Endothelial cell of umbilical vein (primary cell): ENCODE measurements around the gene TBX4. TPM values are rescaled to one million over a fixed set of nuclear protein-coding genes. Genes with fewer than 3 reads are reported as not detected.

ENCODE experiments used
- BruUV-seq: library from RNA; stranded (reverse); fragments of 400-500 nt; replicated peaks from 2 replicates; lab custom pipeline; 2021; lab: Mats Ljungman, UMichigan
- CTCF ChIA-PET: fragments of 300-600, 350-600 bp; sonication (Branson Sonifier 250); formaldehyde crosslinking; loops from one replicate; lab custom pipeline; 2021; ENCODE audit warnings: antibody characterized with exemption, inconsistent platforms; lab: Charles Lee
- POLR2A ChIA-PET: fragments of 300-600, 350-600 bp; sonication (Branson Sonifier 250); formaldehyde crosslinking; loops from one replicate; lab custom pipeline; 2021; ENCODE audit warnings: antibody characterized with exemption, inconsistent platforms; lab: Charles Lee
- DNase-seq: peaks from one replicate; pipeline ENCODE4 v3.0.0-alpha.2; 2011; ENCODE audit warnings: low read depth, low spot score
- FAIRE-seq: peaks from 2 replicates; lab custom pipeline; 2011; peaks lifted over from hg19 to GRCh38; lab: Jason Lieb, UNC
- H2AFZ ChIP-seq: 2 replicates; pipeline ENCODE4 v1.6.0; 2012; ENCODE audit warnings: low read depth, low read length, control low read depth, inconsistent platforms
- H3K27ac ChIP-seq: 2 replicates; pipeline ENCODE4 v1.5.1; 2011; ENCODE audit warnings: low read depth, mild to moderate bottlenecking, control low read depth, low read length, moderate library complexity; ENCODE audit not compliant: insufficient read depth
- H3K27me3 ChIP-seq, 2 experiments: 2 replicates each; pipeline versions ENCODE4 v1.6.0 to v1.6.1; 2011; ENCODE audit warnings: low read length in 2 of 2, mixed read lengths in 1 of 2; ENCODE audit not compliant: control insufficient read depth in 2 of 2, insufficient read depth in 2 of 2
- H3K36me3 ChIP-seq, 2 experiments: 2 replicates in 1 of 2; 3 replicates in 1 of 2; pipeline ENCODE4 v1.5.1; 2011; ENCODE audit warnings: low read length in 2 of 2, mild to moderate bottlenecking in 1 of 2, moderate library complexity in 1 of 2; ENCODE audit not compliant: control insufficient read depth in 2 of 2, insufficient read depth in 2 of 2; ENCODE audit errors: extremely low read depth in 1 of 2
- H3K4me1 ChIP-seq: 3 replicates; pipeline ENCODE4 v1.5.1; 2011; ENCODE audit warnings: mild to moderate bottlenecking, low read length; ENCODE audit not compliant: control insufficient read depth, insufficient read depth; ENCODE audit errors: extremely low read depth
- H3K4me2 ChIP-seq: 2 replicates; pipeline ENCODE4 v1.6.1; 2011; ENCODE audit warnings: low read length, control low read depth, mixed read lengths; ENCODE audit not compliant: insufficient read depth
- H3K4me3 ChIP-seq, 3 experiments: fragments of 200-600 bp in 1 of 3; sonication (generic), shearing (Covaris generic) in 1 of 3; replicated peaks in 1 of 3; 2 replicates each; pipeline ENCODE4 v1.5.1; 2011 to 2016; ENCODE audit warnings: control low read depth in 3 of 3, low read length in 3 of 3, mild to moderate bottlenecking in 2 of 3, inconsistent platforms in 1 of 3, low read depth in 1 of 3, moderate library complexity in 1 of 3; ENCODE audit not compliant: insufficient read depth in 1 of 3
- H3K79me2 ChIP-seq: 2 replicates; pipeline ENCODE4 v1.6.0; 2012; ENCODE audit warnings: low read length, inconsistent platforms; ENCODE audit not compliant: control insufficient read depth, insufficient read depth
- H3K9ac ChIP-seq: replicated peaks from 2 replicates; pipeline ENCODE3; 2011; ENCODE audit warnings: low read length, control low read depth; ENCODE audit not compliant: insufficient read depth; ENCODE audit errors: extremely low read depth
- H3K9me1 ChIP-seq: replicated peaks from 3 replicates; pipeline ENCODE4 v1.6.0; 2011; ENCODE audit warnings: mild to moderate bottlenecking, low read length; ENCODE audit not compliant: control insufficient read depth, insufficient read depth; ENCODE audit errors: extremely low read depth
- H3K9me3 ChIP-seq: replicated peaks from 2 replicates; pipeline ENCODE4 v1.5.1; 2012; ENCODE audit warnings: low read length, inconsistent platforms; ENCODE audit not compliant: control insufficient read depth, insufficient read depth
- H4K20me1 ChIP-seq: replicated peaks from 2 replicates; pipeline ENCODE3; 2011; ENCODE audit warnings: mild to moderate bottlenecking, low read length; ENCODE audit not compliant: control insufficient read depth, insufficient read depth; ENCODE audit errors: extremely low read depth
- EZH2 ChIP-seq: IDR thresholded peaks from 2 replicates; pipeline ENCODE4 v1.6.1; 2012; ENCODE audit warnings: borderline replicate concordance, low read depth, mild to moderate bottlenecking, moderate library complexity, low read length, inconsistent platforms; ENCODE audit not compliant: severe bottlenecking
- FOS ChIP-seq: IDR thresholded peaks from 2 replicates; pipeline ENCODE4 v1.6.1; 2011; ENCODE audit warnings: mild to moderate bottlenecking, low read length, moderate library complexity, borderline replicate concordance; ENCODE audit not compliant: insufficient read depth
- JUN ChIP-seq: IDR thresholded peaks from 2 replicates; pipeline ENCODE4 v1.6.1; 2011; ENCODE audit warnings: borderline replicate concordance, low read depth; ENCODE audit not compliant: insufficient read length, insufficient read depth
- POLR2A ChIP-seq: IDR thresholded peaks from 2 replicates; pipeline ENCODE4 v1.6.1; 2012; ENCODE audit warnings: low read depth, mild to moderate bottlenecking, control low read depth, low read length
- POLR2AphosphoS5 ChIP-seq: IDR thresholded peaks from 2 replicates; pipeline ENCODE4 v1.6.1; 2012; ENCODE audit warnings: low read depth, mild to moderate bottlenecking, control low read depth, low read length, moderate library complexity; ENCODE audit not compliant: insufficient read depth
- dilution Hi-C: fragments of 300-500 bp; cut with MboI; formaldehyde crosslinking; loops from one replicate; pipeline ENCODE4 v1.15.0; 2019; ENCODE audit warnings: low sequenced_read_pairs; ENCODE audit not compliant: extremely low pct_ligation_motif_present
- intact Hi-C: fragments of 100-400 bp; cut with micrococcal nuclease; formaldehyde crosslinking; loops from one replicate; pipeline ENCODE4 v1.10.0; 2022
- polyA plus RNA-seq, 4 experiments: library from polyadenylated mRNA; depleted of rRNA in 3 of 4; stranded (reverse) in 3 of 4; unstranded in 1 of 4; fragments of >200 nt; gene quantifications; 2 replicates each; pipeline versions ENCODE4 v1.2.1 to v1.2.3, GENCODE V29; 2011 to 2012; ENCODE audit warnings: missing spikeins in 1 of 4
- total RNA-seq: library from RNA; stranded (reverse); gene quantifications from 2 replicates; pipeline ENCODE4 v1.2.3, GENCODE V29; 2021
- TF ChIP-seq, protein P1 (sequence below): IDR thresholded peaks from 2 replicates; pipeline ENCODE4 v1.6.1; 2011; ENCODE audit not compliant: insufficient read depth, insufficient read length
- TF ChIP-seq, protein P2 (sequence below), 2 donors: IDR thresholded peaks; 1 replicate in 1 of 2; 2 replicates in 1 of 2; pipeline ENCODE4 v1.5.1; 2011; ENCODE audit warnings: low read length in 2 of 2, mild to moderate bottlenecking in 2 of 2, moderate library complexity in 2 of 2, control low read depth in 1 of 2, inconsistent platforms in 1 of 2, low read depth in 1 of 2; ENCODE audit not compliant: insufficient read depth in 1 of 2; ENCODE audit errors: extremely low read depth in 1 of 2

Gene TBX4
- total and polyA plus RNA-seq, 2 donors (not counting 3 experiments of a cell fraction or from before 2014, with no cell fraction given): not detected

DNA sequence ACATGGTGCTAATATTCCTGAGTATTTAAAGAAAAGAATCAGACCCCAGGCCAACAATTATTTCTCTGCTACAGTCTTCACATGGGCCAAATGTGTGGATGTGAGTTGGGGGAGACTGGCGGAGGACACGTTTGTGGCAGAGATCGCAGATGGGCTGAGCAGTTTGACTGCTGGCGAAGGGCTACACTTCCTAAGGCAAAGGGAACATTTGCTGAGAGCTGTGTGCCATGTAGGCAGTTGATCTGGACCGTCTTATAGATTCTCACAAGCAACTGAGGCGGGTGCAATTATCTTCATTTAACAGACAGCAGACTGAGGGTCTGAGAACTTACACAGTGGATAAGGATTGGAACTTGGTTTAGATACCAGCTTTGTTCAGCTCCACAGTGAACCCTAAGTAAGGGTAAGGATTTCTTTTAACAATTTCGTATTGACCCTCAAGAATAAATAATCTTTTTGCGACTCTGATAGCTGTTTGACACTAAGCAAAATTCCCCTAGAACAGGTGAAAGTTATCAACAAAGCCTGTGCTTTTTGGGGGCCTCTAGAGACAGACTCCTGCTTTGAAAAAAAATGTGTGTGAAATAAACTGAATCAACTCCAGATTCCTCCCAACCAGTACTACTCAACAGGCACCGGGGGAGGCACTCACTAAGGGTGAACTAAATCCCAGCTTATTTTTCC, 55.3 kb downstream of the TBX4 start:
- FAIRE-seq: no peak
- BruUV-seq: no TSS peak
- dilution Hi-C loops: no loop called here
- no peaks in the 10 kb centered on the region for H3K9me3 ChIP-seq
- no peak overlapping the region for H2AFZ ChIP-seq
- no peak for DNase-seq
- ChIA-PET POLR2A (no interaction called here), CTCF (no interaction called here)
- no peak overlapping the region for H3K4me2 ChIP-seq
- intact Hi-C loops: no loop called here
- peaks cover 2 to 7% of the 10 kb centered on the region in 2 experiments for H3K27me3 ChIP-seq
- H3K79me2 ChIP-seq: no peaks in the 10 kb centered on the region
- no peaks in the 10 kb centered on the region for H3K4me1 ChIP-seq
- H3K27ac ChIP-seq: no peak overlapping the region
- TF ChIP-seq, protein P1, sequence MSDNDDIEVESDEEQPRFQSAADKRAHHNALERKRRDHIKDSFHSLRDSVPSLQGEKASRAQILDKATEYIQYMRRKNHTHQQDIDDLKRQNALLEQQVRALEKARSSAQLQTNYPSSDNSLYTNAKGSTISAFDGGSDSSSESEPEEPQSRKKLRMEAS: no peak
- no peak for TF ChIP-seq FOS
- no peak for TF ChIP-seq POLR2AphosphoS5
- TF ChIP-seq EZH2: no peak
- TF ChIP-seq JUN: no peak
- TF ChIP-seq, protein P2, sequence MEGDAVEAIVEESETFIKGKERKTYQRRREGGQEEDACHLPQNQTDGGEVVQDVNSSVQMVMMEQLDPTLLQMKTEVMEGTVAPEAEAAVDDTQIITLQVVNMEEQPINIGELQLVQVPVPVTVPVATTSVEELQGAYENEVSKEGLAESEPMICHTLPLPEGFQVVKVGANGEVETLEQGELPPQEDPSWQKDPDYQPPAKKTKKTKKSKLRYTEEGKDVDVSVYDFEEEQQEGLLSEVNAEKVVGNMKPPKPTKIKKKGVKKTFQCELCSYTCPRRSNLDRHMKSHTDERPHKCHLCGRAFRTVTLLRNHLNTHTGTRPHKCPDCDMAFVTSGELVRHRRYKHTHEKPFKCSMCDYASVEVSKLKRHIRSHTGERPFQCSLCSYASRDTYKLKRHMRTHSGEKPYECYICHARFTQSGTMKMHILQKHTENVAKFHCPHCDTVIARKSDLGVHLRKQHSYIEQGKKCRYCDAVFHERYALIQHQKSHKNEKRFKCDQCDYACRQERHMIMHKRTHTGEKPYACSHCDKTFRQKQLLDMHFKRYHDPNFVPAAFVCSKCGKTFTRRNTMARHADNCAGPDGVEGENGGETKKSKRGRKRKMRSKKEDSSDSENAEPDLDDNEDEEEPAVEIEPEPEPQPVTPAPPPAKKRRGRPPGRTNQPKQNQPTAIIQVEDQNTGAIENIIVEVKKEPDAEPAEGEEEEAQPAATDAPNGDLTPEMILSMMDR (IDR thresholded peaks at IDR 0.05; ENCODE audit: extremely low read depth in 1 of 2, insufficient read depth in 1 of 2, low read depth in 1 of 2, low read length in 2 of 2): no peak
- TF ChIP-seq POLR2A: no peak
- no peaks in the 10 kb centered on the region for H4K20me1 ChIP-seq
- H3K36me3 ChIP-seq: no peaks in the 10 kb centered on the region
- no peaks in the 10 kb centered on the region for H3K9me1 ChIP-seq
- no peak overlapping the region for H3K9ac ChIP-seq
- no peak overlapping the region for H3K4me3 ChIP-seq
